K562 (cell line): ENCODE results near the gene TCF7. TPM values are rescaled to one million over a fixed set of nuclear protein-coding genes. Genes with fewer than 3 reads are reported as not detected.

Experiments used
- ARID1B ChIP-seq: fragments of 450-650 bp; IDR thresholded peaks from 2 replicates; pipeline ENCODE4 v1.6.1; 2016; ENCODE audit warnings: antibody characterized with exemption, mild to moderate bottlenecking, inconsistent platforms
- EZH2 ChIP-seq: IDR thresholded peaks from 2 replicates; pipeline ENCODE4 v1.6.1; 2012; ENCODE audit warnings: low read depth, mild to moderate bottlenecking, inconsistent platforms, low read length, borderline replicate concordance
- GABPB1 ChIP-seq: sonication (generic); formaldehyde crosslinking; IDR thresholded peaks from 2 replicates; pipeline ENCODE4 v1.8.0; 2022; ENCODE audit warnings: mild to moderate bottlenecking, missing genetic modification reagents
- GTF2F1 ChIP-seq: IDR thresholded peaks from 2 replicates; pipeline ENCODE4 v1.6.1; 2011; ENCODE audit warnings: low read depth, low read length, improper control_type of control experiment
- JUND ChIP-seq, 2 experiments: IDR thresholded peaks; 2 replicates in 1 of 2; 3 replicates in 1 of 2; pipeline ENCODE4 v1.6.1; 2011; ENCODE audit warnings: borderline replicate concordance in 2 of 2, low read depth in 2 of 2, low read length in 2 of 2, improper control_type of control experiment in 1 of 2, missing biosample characterization in 1 of 2, missing genetic modification characterization in 1 of 2, missing genetic modification reagents in 1 of 2
- MECOM ChIP-seq: fragments of 250-450 bp; sonication (Bioruptor Pico); IDR thresholded peaks from 2 replicates; pipeline ENCODE4 v1.8.0; 2022; ENCODE audit warnings: inconsistent platforms
- MYC ChIP-seq, 2 experiments: fragments of 250-450 bp in 1 of 2; sonication (Bioruptor Pico) in 1 of 2; IDR thresholded peaks; 2 replicates each; pipeline versions ENCODE4 v1.5.1 to v1.6.1; 2012 to 2021; ENCODE audit warnings: low read depth in 2 of 2, borderline replicate concordance in 1 of 2, improper control_type of control experiment in 1 of 2, low read length in 1 of 2, mild to moderate bottlenecking in 1 of 2, moderate library complexity in 1 of 2
- PML ChIP-seq: IDR thresholded peaks from 2 replicates; pipeline ENCODE4 v1.6.1; 2012; ENCODE audit warnings: low read length, inconsistent platforms
- RCOR1 ChIP-seq, 2 experiments: IDR thresholded peaks; 2 replicates each; pipeline ENCODE4 v1.6.1; 2012; ENCODE audit warnings: low read depth in 2 of 2, low read length in 2 of 2, borderline replicate concordance in 1 of 2, improper control_type of control experiment in 1 of 2
- SMAD4 ChIP-seq: fragments of 250-450 bp; sonication (Bioruptor Pico); conservative IDR thresholded peaks from 2 replicates; pipeline ENCODE4 v1.8.0; 2021; ENCODE audit warnings: inconsistent platforms, mild to moderate bottlenecking, moderate library complexity
- SRSF1 ChIP-seq: fragments of 200-400 bp; formaldehyde crosslinking; IDR thresholded peaks from 2 replicates; pipeline ENCODE4 v1.6.1; 2017; ENCODE audit warnings: mild to moderate bottlenecking, low read depth, low read length, moderate library complexity
- TCF3 ChIP-seq: sonication (generic); formaldehyde crosslinking; IDR thresholded peaks from 2 replicates; pipeline ENCODE4 v1.4.0; 2020; ENCODE audit warnings: mild to moderate bottlenecking, missing genetic modification reagents
- TEAD1 ChIP-seq, 2 experiments: fragments of 450-650 bp in 1 of 2; sonication (generic) in 1 of 2; formaldehyde crosslinking; IDR thresholded peaks; 2 replicates each; pipeline versions ENCODE4 v1.4.0 to v1.8.0; 2020 to 2022; ENCODE audit warnings: mild to moderate bottlenecking in 2 of 2, missing genetic modification reagents in 1 of 2
- THRB ChIP-seq: fragments of 450-650 bp; formaldehyde crosslinking; conservative IDR thresholded peaks from 2 replicates; pipeline ENCODE4 v1.4.0; 2022; ENCODE audit warnings: mild to moderate bottlenecking, missing genetic modification characterization
- TRIM24 ChIP-seq, 2 experiments: fragments of 450-650 bp; IDR thresholded peaks; 2 replicates each; pipeline ENCODE4 v1.6.1; 2016
- XRCC5 ChIP-seq: fragments of 200-400 bp; formaldehyde crosslinking; IDR thresholded peaks from 2 replicates; pipeline ENCODE4 v1.6.1; 2017; ENCODE audit warnings: low read depth, mild to moderate bottlenecking, low read length
- ZBTB7A ChIP-seq: IDR thresholded peaks from 2 replicates; pipeline ENCODE4 v1.6.1; 2011; ENCODE audit warnings: low read depth, mild to moderate bottlenecking, low read length, moderate library complexity, borderline replicate concordance; ENCODE audit not compliant: control insufficient read depth
- ZEB2 ChIP-seq: fragments of 450-650 bp; IDR thresholded peaks from 2 replicates; pipeline ENCODE4 v1.6.1; 2016
- ZNF561 ChIP-seq: fragments of 450-650 bp; formaldehyde crosslinking; conservative IDR thresholded peaks from 2 replicates; pipeline ENCODE4 v1.4.0; 2020; ENCODE audit warnings: mild to moderate bottlenecking, moderate library complexity
- ZNF740 ChIP-seq, 3 experiments: fragments of 200-800 bp in 1 of 3; sonication (Bioruptor generic) in 1 of 3; sonication (generic) in 1 of 3; formaldehyde crosslinking in 1 of 3; IDR thresholded peaks; 2 replicates each; pipeline versions ENCODE4 v1.6.1 to v1.8.0; 2016 to 2022; ENCODE audit warnings: mild to moderate bottlenecking in 2 of 3, missing compliant biosample characterization in 2 of 3, missing genetic modification characterization in 2 of 3, missing genetic modification reagents in 1 of 3
- polyA plus RNA-seq, 8 experiments: library from polyadenylated mRNA; depleted of rRNA in 4 of 8; stranded (reverse) in 5 of 8; unstranded in 3 of 8; fragments of >200 nt; fragmentation: Nextera tagmentation in 2 of 8; fragmentation: Illumina TruSeq in 1 of 8; extraction: Ambion mirVana in 2 of 8; extraction: Trizol in 1 of 8; gene quantifications; 2 replicates each; pipeline versions ENCODE4 v1.2.1 to v1.2.3, GENCODE V29; 2011 to 2014; ENCODE audit warnings: inconsistent platforms in 1 of 8, missing spikeins in 1 of 8
- total RNA-seq, 7 experiments: library from RNA; depleted of rRNA in 6 of 7; stranded (reverse); fragments of >200 nt in 6 of 7; fragmentation: Illumina TruSeq in 2 of 7; extraction: Trizol in 2 of 7; gene quantifications; 2 replicates each; pipeline versions ENCODE4 v1.2.1 to v1.2.3, GENCODE V29; 2011 to 2021; ENCODE audit warnings: low replicate concordance in 1 of 7
- TF ChIP-seq, protein P1 (sequence below): IDR thresholded peaks from 2 replicates; pipeline ENCODE4 v1.6.1; 2011; ENCODE audit warnings: borderline replicate concordance, low read depth, mild to moderate bottlenecking, moderate library complexity, low read length; ENCODE audit not compliant: insufficient read depth, poor library complexity, severe bottlenecking

The TCF7 gene
- total and polyA plus RNA-seq, 9 of the 15 experiments (the other 6 are each of a cell fraction or from before 2014, with no cell fraction given) = 1.6 to 14.9 (median 4.2) TPM

DNA sequence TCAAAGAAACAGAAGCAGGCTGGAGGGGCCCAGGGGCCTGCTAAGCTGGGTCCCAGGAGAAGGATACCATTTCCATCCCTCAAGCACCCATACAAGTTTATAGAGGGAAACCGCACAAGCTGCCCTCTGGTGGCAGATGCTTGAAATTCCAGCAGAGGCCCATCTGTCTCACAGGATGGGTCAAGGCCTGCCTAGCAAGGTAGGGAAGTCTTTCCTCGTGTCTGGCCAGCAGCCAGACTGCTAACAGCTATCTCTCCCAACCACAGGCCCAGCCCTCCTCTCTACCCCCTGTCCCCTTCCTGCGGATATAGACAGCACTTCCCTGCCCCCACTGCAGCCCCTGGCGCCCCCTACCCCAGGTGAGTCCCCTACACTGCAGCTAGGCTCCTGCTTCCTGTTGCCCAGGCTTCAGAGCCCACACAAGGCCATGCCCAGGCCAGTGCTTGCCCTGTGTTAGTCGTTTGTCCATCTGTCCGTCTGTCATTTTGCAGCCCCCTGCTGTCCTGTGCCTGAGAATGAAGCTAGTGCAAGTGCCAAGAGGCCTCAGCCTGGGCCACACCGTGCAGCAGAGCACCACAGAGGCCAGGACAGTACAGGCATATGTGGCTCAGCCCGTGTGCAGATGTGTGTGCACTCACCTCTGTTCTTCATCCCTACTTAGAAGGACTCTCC lies 26.2 kb downstream of the TCF7 start (continued):
- peak; percentile 38; the same call in 1 of the 2 replicates for TF ChIP-seq MECOM (CRISPR knock-in tag)
- TF ChIP-seq GABPB1 (CRISPR knock-in tag) = peak; percentile 34
- TF ChIP-seq ARID1B = peak; percentile 75
- peak; percentile 37; the same call in 1 of the 2 replicates for TF ChIP-seq ZNF740 (CRISPR knock-in tag; IDR thresholded peaks at IDR 0.05)
- TF ChIP-seq ZNF740 (tag; IDR thresholded peaks at IDR 0.05) = no peak
- TF ChIP-seq ZBTB7A = peak; percentile 97
- no peak for TF ChIP-seq SRSF1
- no peak for TF ChIP-seq GTF2F1
- 0 out of 2 replicates have a peak, but pooled peaks have one; percentile 15 for TF ChIP-seq PML
- 0 out of 2 replicates have a peak, but pooled peaks have one; percentile 60 for TF ChIP-seq THRB (CRISPR knock-in tag)
- TF ChIP-seq MYC (IDR thresholded peaks at IDR 0.05; ENCODE audit: low read depth, low read length) = peak; percentile 87
- TF ChIP-seq MYC (CRISPR knock-in tag; IDR thresholded peaks at IDR 0.05; ENCODE audit: borderline replicate concordance, low read depth) = no peak
- 0 out of 2 replicates have a peak, but pooled peaks have one; percentile 39 for TF ChIP-seq XRCC5
- peak; percentile 31; the same call in 1 of the 2 replicates for TF ChIP-seq JUND (IDR thresholded peaks at IDR 0.05; ENCODE audit: borderline replicate concordance, low read depth, low read length)
- no peak; the same call in 2 of the 3 replicates for TF ChIP-seq JUND (tag; IDR thresholded peaks at IDR 0.05; ENCODE audit: borderline replicate concordance, low read depth, low read length)
- peak; percentile 65 for TF ChIP-seq ZEB2
- TF ChIP-seq EZH2 = no peak
- TF ChIP-seq ZNF561 = no peak
- TF ChIP-seq, protein P1, sequence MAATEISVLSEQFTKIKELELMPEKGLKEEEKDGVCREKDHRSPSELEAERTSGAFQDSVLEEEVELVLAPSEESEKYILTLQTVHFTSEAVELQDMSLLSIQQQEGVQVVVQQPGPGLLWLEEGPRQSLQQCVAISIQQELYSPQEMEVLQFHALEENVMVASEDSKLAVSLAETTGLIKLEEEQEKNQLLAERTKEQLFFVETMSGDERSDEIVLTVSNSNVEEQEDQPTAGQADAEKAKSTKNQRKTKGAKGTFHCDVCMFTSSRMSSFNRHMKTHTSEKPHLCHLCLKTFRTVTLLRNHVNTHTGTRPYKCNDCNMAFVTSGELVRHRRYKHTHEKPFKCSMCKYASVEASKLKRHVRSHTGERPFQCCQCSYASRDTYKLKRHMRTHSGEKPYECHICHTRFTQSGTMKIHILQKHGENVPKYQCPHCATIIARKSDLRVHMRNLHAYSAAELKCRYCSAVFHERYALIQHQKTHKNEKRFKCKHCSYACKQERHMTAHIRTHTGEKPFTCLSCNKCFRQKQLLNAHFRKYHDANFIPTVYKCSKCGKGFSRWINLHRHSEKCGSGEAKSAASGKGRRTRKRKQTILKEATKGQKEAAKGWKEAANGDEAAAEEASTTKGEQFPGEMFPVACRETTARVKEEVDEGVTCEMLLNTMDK = peak; percentile 15
- peak in 1 of 2 experiments; percentile 47; a peak in 1 of 4 replicates for TF ChIP-seq TRIM24 (IDR thresholded peaks at IDR 0.05)
- TF ChIP-seq TEAD1 (CRISPR knock-in tag; IDR thresholded peaks at IDR 0.05) = peak; percentile 59 to 97; a peak in 3 of 4 replicates
- peak in 1 of 2 experiments; percentile 87; a peak in 2 of 4 replicates for TF ChIP-seq RCOR1 (IDR thresholded peaks at IDR 0.05; ENCODE audit: borderline replicate concordance in 1 of 2, low read depth in 2 of 2, low read length in 2 of 2)
- TF ChIP-seq TCF3 (CRISPR knock-in tag) = peak; percentile 58
- TF ChIP-seq SMAD4 (CRISPR knock-in tag) = 0 out of 2 replicates have a peak, but pooled peaks have one; percentile 32
